Astrocyte (in vitro differentiated cells and primary cell): ENCODE measurements around the gene ANXA2. TPM values are rescaled to one million over a fixed set of nuclear protein-coding genes. Genes with fewer than 3 reads are reported as not detected.

Experiments
- DNase-seq: peaks from one replicate; pipeline ENCODE4 v3.0.0-alpha.2; 2010; ENCODE audit warnings: low read depth
- FAIRE-seq: peaks from 2 replicates; lab custom pipeline; 2011; peaks lifted over from hg19 to GRCh38; lab: Jason Lieb, UNC
- H2AFZ ChIP-seq: 2 replicates; pipeline ENCODE4 v1.6.0; 2012; ENCODE audit warnings: low read depth, low read length, inconsistent platforms
- H3K27ac ChIP-seq: 2 replicates; pipeline ENCODE4 v1.5.1; 2011; ENCODE audit warnings: low read depth, low read length, inconsistent platforms
- H3K27me3 ChIP-seq: 2 replicates; pipeline ENCODE4 v1.6.0; 2011; ENCODE audit warnings: low read length, inconsistent platforms; ENCODE audit not compliant: insufficient read depth
- H3K36me3 ChIP-seq: 2 replicates; pipeline ENCODE4 v1.5.1; 2011; ENCODE audit warnings: low read length, inconsistent platforms; ENCODE audit not compliant: insufficient read depth
- H3K4me1 ChIP-seq: 2 replicates; pipeline ENCODE4 v1.5.1; 2011; ENCODE audit warnings: low read length, inconsistent platforms; ENCODE audit not compliant: insufficient read depth
- H3K4me2 ChIP-seq: 2 replicates; pipeline ENCODE4 v1.6.0; 2012; ENCODE audit warnings: low read length, inconsistent platforms
- H3K4me3 ChIP-seq: 2 replicates; pipeline ENCODE4 v1.5.1; 2011; ENCODE audit warnings: low read depth, mild to moderate bottlenecking, low read length, inconsistent platforms; ENCODE audit not compliant: insufficient read depth
- H3K79me2 ChIP-seq: 2 replicates; pipeline ENCODE4 v1.6.0; 2012; ENCODE audit warnings: mild to moderate bottlenecking, low read length, inconsistent platforms; ENCODE audit not compliant: insufficient read depth
- H3K9ac ChIP-seq: 2 replicates; pipeline ENCODE4 v1.6.0; 2012; ENCODE audit warnings: mild to moderate bottlenecking, low read length, inconsistent platforms
- H3K9me3 ChIP-seq: 2 replicates; pipeline ENCODE4 v1.5.1; 2012; ENCODE audit warnings: low read depth, mild to moderate bottlenecking, low read length, inconsistent platforms; ENCODE audit not compliant: insufficient read depth
- H4K20me1 ChIP-seq: 2 replicates; pipeline ENCODE4 v1.6.0; 2012; ENCODE audit warnings: low read length, inconsistent platforms; ENCODE audit not compliant: insufficient read depth
- H3K27ac Mint-ChIP-seq: one replicate; pipeline ENCODE4 v1.8.0; 2021; ENCODE audit warnings: mild to moderate bottlenecking, mixed read lengths; ENCODE audit not compliant: unreplicated experiment
- H3K27me3 Mint-ChIP-seq: one replicate; pipeline ENCODE4 v1.8.0; 2021; ENCODE audit warnings: low read depth, mixed read lengths; ENCODE audit not compliant: unreplicated experiment
- H3K36me3 Mint-ChIP-seq: one replicate; pipeline ENCODE4 v1.8.0; 2021; ENCODE audit warnings: low read depth, mixed read lengths; ENCODE audit not compliant: unreplicated experiment
- H3K4me1 Mint-ChIP-seq: one replicate; pipeline ENCODE4 v1.8.0; 2021; ENCODE audit warnings: low read depth, mixed read lengths; ENCODE audit not compliant: unreplicated experiment
- H3K4me3 Mint-ChIP-seq: one replicate; pipeline ENCODE4 v1.8.0; 2021; ENCODE audit warnings: mild to moderate bottlenecking, moderate library complexity, mixed read lengths; ENCODE audit not compliant: unreplicated experiment
- H3K9me3 Mint-ChIP-seq: one replicate; pipeline ENCODE4 v1.8.0; 2021; ENCODE audit warnings: mild to moderate bottlenecking, mixed read lengths; ENCODE audit not compliant: unreplicated experiment
- EZH2 ChIP-seq: IDR thresholded peaks from 2 replicates; pipeline ENCODE4 v1.6.1; 2012; ENCODE audit warnings: mild to moderate bottlenecking, low read length, inconsistent platforms; ENCODE audit not compliant: insufficient read depth
- total RNA-seq: library from RNA; stranded (reverse); gene quantifications from 2 replicates; pipeline ENCODE4 v1.2.1, GENCODE V29; 2021
- TF ChIP-seq, protein P1 (sequence below): IDR thresholded peaks from 2 replicates; pipeline ENCODE4 v1.5.1; 2011; ENCODE audit warnings: low read depth, mild to moderate bottlenecking, inconsistent platforms, low read length, moderate library complexity; ENCODE audit not compliant: insufficient read depth

The ANXA2 gene
- total RNA-seq, 1 donor from 2014 or later: 2,599 TPM

DNA sequence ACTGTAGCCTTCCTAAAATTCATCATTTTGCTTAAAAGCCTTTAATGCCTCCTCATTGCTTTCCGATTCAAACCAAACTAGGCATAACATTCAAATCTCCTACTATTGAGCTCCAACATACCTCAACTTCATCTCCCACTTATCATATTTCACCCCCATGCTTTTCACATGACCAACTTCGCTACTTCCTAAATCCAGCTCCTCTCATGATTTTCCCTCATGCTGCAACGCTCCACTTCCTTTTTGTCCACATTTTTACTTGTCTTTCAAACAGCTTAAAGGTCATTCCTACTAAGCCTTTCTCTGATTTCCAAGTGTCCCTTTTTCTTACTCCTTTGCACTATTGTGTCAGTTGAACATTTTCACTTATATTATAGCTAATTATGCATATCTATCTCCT lies 20.3 kb upstream of the ANXA2 start:
- no peak overlapping the region for H3K27ac ChIP-seq
- peaks cover 42% of the 10 kb centered on the region for H3K4me1 ChIP-seq
- H3K4me3 Mint-ChIP-seq: no peak overlapping the region
- peaks cover 43% of the 10 kb centered on the region for H3K4me1 Mint-ChIP-seq
- TF ChIP-seq, protein P1, sequence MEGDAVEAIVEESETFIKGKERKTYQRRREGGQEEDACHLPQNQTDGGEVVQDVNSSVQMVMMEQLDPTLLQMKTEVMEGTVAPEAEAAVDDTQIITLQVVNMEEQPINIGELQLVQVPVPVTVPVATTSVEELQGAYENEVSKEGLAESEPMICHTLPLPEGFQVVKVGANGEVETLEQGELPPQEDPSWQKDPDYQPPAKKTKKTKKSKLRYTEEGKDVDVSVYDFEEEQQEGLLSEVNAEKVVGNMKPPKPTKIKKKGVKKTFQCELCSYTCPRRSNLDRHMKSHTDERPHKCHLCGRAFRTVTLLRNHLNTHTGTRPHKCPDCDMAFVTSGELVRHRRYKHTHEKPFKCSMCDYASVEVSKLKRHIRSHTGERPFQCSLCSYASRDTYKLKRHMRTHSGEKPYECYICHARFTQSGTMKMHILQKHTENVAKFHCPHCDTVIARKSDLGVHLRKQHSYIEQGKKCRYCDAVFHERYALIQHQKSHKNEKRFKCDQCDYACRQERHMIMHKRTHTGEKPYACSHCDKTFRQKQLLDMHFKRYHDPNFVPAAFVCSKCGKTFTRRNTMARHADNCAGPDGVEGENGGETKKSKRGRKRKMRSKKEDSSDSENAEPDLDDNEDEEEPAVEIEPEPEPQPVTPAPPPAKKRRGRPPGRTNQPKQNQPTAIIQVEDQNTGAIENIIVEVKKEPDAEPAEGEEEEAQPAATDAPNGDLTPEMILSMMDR: no peak
- TF ChIP-seq EZH2: no peak
- H3K27ac Mint-ChIP-seq: no peak overlapping the region
- H3K36me3 Mint-ChIP-seq: no peaks in the 10 kb centered on the region
- FAIRE-seq (no peak), DNase-seq (no peak)
- H3K27me3 ChIP-seq: no peaks in the 10 kb centered on the region
- H4K20me1 ChIP-seq: no peaks in the 10 kb centered on the region
- H3K9me3 Mint-ChIP-seq: no peaks in the 10 kb centered on the region
- no peak overlapping the region for H3K4me2 ChIP-seq
- H3K9me3 ChIP-seq: no peaks in the 10 kb centered on the region
- no peaks in the 10 kb centered on the region for H3K79me2 ChIP-seq
- no peak overlapping the region for H2AFZ ChIP-seq
- no peaks in the 10 kb centered on the region for H3K36me3 ChIP-seq
- no peak overlapping the region for H3K4me3 ChIP-seq
- no peak overlapping the region for H3K9ac ChIP-seq
- no peaks in the 10 kb centered on the region for H3K27me3 Mint-ChIP-seq

DNA sequence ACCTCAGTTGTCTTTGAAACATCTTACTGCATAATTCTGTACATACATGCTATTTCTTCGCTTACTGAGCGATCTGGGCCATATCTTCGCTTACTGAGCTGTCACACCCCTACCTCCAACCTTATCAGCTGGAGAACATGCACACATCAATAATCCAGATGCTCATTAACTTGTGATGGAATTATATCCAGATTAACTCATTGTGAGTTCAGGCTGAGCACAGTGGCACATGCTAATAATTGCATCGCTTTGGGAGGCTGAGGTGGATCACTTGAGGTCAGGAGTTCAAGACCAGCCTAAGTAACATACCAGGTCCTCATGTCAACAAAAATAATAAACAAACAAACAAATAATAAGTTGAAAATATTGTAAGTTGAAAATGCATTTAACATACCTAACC lies 19.3 kb upstream of the ANXA2 start:
- no peak for TF ChIP-seq EZH2
- TF ChIP-seq, protein P1: no peak

DNA sequence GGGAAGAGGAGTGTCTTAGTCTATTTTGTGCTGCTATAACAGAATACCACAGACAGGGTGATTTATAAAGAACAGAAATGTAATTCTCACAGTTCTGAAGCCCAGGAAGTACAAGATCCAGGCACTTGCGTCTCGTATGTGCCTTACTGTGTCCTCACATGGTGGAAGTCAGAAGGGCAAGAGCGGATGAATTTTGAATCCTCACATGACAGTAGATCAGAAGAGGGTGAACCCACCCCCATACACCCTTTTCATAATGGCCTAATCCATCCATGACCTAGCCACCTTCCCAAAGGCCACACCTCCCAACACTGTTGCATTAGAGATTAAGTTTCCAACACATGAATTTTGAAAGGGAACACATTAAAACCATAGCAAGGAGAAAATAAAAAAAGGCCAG lies 18.7 kb upstream of the ANXA2 start:
- peaks cover 27% of the 10 kb centered on the region for H3K4me1 ChIP-seq
- no peak overlapping the region for H3K4me3 Mint-ChIP-seq
- H4K20me1 ChIP-seq: no peaks in the 10 kb centered on the region
- DNase-seq (no peak), FAIRE-seq (no peak)
- H2AFZ ChIP-seq: no peak overlapping the region
- H3K9ac ChIP-seq: no peak overlapping the region
- H3K9me3 Mint-ChIP-seq: no peaks in the 10 kb centered on the region
- no peak overlapping the region for H3K27ac ChIP-seq
- H3K36me3 Mint-ChIP-seq: no peaks in the 10 kb centered on the region
- H3K27me3 Mint-ChIP-seq: no peaks in the 10 kb centered on the region
- no peak overlapping the region for H3K27ac Mint-ChIP-seq
- no peaks in the 10 kb centered on the region for H3K36me3 ChIP-seq
- TF ChIP-seq, protein P1: no peak
- TF ChIP-seq EZH2: no peak
- no peaks in the 10 kb centered on the region for H3K9me3 ChIP-seq
- H3K4me2 ChIP-seq: no peak overlapping the region
- peaks cover 35% of the 10 kb centered on the region for H3K4me1 Mint-ChIP-seq
- H3K79me2 ChIP-seq: no peaks in the 10 kb centered on the region
- no peaks in the 10 kb centered on the region for H3K27me3 ChIP-seq
- no peak overlapping the region for H3K4me3 ChIP-seq

More for the DNA sequence above, 19.3 kb upstream of the ANXA2 start:
- H3K4me3 Mint-ChIP-seq: no peak overlapping the region
- H3K27me3 Mint-ChIP-seq: no peaks in the 10 kb centered on the region
- peaks cover 37% of the 10 kb centered on the region for H3K4me1 Mint-ChIP-seq
- no peak overlapping the region for H3K9ac ChIP-seq
- no peak overlapping the region for H3K4me3 ChIP-seq
- no peaks in the 10 kb centered on the region for H3K9me3 Mint-ChIP-seq
- H3K4me2 ChIP-seq: no peak overlapping the region
- H4K20me1 ChIP-seq: no peaks in the 10 kb centered on the region
- H3K36me3 ChIP-seq: no peaks in the 10 kb centered on the region
- DNase-seq (no peak), FAIRE-seq (no peak)
- H2AFZ ChIP-seq: no peak overlapping the region
- H3K36me3 Mint-ChIP-seq: no peaks in the 10 kb centered on the region
- H3K4me1 ChIP-seq: peaks cover 32% of the 10 kb centered on the region
- H3K27me3 ChIP-seq: no peaks in the 10 kb centered on the region
- no peaks in the 10 kb centered on the region for H3K79me2 ChIP-seq
- no peaks in the 10 kb centered on the region for H3K9me3 ChIP-seq
- no peak overlapping the region for H3K27ac Mint-ChIP-seq
- no peak overlapping the region for H3K27ac ChIP-seq
